GM19193 (cell line): ENCODE results near the gene NSD2.

ENCODE experiments used
- POLR2A ChIP-seq: IDR thresholded peaks from 4 replicates; pipeline ENCODE4 v1.6.1; 2011; ENCODE audit not compliant: insufficient read depth, insufficient read length; ENCODE audit errors: extremely low read depth

Gene NSD2

DNA sequence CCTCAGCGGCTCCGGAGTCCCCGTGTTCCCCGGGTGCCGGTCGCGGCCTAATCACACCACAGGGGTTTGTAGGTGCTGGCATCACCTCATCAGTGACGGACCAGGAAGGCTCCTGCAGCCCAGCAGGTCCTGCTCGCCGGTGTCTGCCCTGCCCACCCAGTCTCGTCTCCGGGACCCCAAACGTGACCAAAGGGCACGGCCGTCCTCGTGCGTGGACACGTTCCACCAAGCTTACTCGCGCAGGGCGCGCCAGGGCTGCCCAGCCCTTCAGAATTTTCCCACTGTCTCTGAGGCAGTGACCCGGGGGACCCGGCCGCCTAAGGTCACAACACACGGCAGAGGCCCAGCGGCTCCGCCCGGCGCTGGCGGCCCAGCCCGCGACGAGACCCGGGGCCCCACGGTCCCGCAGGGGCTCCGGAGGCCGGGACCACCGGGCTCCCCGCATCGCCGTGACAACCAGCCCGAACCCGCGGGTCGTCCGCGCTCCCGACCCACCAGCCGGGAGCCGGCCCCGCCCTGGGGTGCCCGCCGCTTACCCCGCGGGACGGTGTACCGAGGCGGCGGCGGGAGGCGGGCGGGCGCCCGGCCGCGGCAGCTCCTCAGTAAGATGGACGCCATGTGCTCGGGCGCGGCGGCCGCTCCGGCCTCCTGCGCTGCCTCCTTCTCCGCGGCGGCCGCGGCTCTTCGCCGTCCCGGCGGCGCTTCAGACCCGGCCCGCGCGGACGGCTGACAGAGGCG is 15.7 kb upstream of the NSD2 start:
- TF ChIP-seq POLR2A, result no peak

DNA sequence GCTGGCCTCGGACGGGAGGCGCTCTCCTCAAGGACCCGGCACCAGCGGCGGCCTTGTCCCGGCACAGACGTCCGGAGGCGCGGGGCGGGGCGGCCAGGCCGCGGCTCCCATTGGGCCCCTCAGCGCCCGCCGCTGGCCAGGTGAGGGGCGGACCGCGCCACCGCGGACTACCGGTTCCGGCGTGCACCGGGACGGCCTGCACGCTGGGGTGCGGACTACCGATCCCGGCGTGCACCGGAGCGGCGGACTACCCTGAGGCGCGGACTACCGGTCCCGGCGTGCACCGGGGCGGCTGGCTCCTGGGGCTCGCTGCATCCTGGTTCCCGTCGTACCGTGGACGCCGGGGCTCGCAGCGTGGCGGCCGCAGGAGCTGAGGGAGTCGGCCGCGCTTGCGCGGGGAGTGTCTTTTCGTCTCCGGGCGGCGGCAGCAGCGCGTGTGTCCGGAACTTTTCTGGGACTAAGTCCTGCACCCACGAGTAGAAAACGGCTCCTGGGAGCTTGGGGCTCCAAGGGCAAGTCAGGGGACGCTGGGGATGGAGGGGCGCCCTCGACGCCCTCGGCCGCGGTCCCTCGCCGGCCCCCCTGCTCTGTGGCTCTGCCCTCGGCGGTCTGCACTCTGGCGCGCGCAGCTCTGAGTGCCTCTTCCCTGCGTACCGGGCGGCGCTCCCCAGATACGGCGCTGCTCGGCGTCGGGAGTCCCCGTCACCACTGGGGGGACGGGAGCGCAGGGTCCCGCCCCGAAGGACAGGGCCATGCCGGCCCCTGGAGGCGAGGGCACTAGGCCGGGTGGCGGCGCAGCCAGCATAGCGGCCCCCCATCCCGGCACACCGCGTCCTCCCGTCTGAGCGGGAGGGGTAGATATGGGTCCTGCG is 14.9 kb upstream of the NSD2 start, which contains the start of gene LETM1:
Gene LETM1, minus strand, starts transcription at position 86 of the 872 bp plus-strand sequence. CDS start 206 bp downstream, outside the sequence.
- peak; percentile 83 for TF ChIP-seq POLR2A

DNA sequence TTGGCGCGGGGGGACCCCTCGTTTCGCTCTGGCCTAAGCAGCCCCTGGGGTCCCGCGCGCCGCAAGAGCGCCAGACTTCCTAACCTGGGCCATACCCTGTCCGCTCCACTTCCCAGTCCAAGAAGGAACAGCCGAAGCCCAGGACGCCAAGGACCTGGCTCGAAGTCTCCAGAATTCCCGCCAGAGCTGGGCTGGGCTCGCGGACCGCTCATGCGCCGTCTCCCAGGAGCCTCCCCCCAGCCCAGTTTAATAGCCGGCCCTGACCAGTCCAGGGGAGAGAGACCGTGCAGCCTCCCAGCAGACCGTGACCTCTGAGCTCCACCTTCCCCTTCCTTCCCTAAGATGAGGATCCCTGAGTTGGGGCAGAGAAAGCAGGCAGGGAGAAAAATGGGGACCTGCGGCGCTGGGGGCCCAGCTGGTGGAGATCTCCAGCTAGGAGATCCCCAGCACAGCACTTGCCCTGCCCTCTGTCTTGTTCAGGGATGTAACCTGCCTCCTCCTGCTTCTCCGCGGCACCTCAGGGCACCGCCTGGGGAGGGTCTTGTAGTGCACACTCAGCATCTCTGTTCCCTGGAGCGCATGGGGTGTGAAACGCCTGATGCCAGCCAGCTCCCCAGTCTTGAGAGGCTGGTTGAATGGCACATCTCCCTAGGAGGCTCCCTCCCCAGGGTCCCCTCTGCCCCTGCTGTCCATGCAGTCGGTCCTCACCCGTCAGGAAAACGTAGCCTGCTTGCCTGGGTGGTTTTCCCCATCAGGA is 14.1 kb upstream of the NSD2 start:
- TF ChIP-seq POLR2A, result no peak

DNA sequence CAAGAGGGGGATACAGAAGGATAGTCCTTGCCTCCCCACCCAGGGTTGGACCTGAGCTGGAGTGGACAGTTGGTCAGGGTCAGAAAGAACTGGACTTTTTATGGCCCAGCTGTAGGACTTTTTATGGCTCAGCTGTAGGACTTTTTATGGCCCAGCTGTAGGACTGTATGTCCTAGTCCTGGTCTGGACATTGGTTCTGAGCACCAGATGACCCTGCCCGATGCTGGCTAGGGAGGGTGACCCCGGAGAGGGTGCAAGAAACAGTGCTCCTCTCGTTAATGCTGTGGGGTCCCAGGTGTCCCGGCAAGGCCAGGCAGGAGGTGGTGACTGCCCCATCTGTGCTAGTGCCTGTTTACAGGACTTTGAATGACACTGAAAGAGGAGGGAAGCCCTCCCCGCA is 13.3 kb upstream of the NSD2 start:
- no peak for TF ChIP-seq POLR2A

DNA sequence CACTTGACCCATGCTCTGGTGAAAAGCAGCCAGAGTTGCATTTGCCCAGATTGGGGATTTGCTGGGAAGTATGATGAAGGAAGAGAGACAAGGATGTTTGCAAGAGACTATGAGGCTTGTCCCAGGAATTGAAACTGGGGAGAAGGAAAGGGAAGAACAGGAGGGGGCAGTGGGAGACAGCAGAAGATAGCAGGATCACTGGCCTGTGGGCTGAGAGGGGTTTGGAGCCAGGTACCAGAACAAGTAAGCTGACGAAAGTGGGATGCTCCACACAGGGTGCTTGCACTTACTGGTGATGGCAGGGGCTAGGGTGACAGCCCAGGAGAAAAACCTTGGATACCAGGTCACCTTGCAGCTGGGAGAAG is 11.8 kb upstream of the NSD2 start:
- no peak for TF ChIP-seq POLR2A

DNA sequence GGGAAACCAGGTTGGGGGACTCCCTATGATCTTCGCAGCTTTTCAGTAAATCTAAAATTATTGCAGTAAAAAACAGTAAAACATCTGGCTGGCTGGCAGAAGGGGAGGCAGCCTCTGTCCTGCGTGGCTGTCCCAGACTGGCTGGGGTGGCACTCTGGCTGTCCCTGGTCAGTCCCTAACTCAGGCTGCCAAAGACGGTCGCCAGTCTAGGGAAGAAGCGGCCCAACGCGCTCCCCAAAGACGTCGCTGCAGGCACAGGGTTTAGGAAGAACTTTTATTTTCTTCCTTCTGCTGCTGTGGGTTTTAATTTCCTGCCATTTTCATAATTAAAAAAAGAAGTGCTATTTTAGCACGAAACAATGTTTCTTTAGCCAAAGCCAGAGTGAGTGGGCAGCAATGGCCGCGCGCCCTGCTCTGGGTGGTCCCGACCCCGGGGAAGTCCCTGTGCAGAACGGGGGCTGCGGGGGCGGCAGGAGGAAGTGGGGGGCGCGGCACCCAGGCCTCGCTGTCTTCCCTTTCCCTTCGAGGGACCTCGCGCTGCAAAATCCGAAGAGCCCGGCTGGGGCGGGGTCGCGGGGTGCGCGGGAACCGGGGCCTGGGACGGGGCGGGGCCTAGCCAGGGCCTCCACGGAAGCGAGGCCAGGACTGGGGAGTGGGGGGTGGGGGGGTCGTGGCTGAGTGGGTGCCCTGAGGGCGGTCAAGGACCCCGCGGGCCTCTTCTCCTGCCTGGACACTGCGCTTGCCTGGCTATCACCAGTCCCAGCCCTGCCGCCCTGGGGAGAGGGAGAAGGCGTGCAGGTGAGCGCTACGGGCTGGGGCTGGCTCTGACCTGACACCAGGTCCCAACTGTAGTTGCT is 8.9 kb upstream of the NSD2 start:
- TF ChIP-seq POLR2A, result no peak

DNA sequence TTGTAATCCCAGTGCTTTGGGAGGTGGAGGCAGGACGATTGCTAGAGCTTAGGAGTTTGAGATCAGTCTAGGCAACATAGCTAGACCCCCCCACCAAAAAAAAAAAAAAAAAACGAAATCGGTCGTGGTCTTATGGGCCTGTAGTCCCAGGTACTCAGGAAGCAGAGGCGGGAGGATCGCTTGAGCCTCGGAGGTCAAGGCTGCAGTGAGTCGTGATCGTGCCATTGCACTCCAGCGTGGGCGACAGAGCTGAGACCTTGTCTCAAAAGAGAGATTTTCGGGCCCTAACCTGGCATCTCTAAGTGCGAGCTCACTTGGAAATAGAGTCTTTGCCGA is 8.3 kb upstream of the NSD2 start:
- TF ChIP-seq POLR2A, result no peak

DNA sequence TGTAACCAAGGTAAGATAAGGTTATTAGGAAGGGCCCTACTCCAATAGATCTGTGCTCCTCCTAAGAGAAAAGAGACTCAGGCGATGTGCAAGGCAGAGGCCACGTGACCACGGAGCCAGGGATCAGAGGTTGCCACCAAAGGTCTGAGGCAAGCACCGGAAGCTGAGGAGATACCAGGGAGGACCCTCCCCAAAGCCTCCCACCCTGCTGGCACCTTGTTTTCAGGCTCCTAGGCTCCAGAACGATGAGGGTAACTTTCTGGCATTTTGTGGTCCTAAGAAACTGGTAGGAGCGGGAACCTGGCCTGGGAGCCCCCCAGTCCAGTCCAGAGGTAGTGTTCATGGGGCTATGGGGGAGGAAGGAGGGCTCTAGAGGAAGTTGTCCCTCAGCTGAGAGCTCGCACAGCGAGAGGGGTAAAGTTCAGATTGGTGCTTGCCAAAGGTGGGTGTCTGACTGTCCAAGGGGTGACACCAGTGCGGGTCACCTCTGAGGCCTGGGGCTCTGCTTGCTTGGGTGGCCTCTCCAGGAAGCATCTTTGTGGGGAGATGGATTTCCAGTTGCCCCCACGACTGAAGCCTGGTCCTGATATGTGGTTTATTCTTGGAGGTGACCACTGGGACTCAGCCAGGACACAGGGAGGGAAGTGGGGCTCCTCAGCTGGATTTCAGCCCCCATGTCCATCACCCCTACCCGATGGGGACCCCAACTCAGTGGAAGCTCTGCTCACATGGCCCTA is 7.7 kb upstream of the NSD2 start:
- TF ChIP-seq POLR2A, result no peak

DNA sequence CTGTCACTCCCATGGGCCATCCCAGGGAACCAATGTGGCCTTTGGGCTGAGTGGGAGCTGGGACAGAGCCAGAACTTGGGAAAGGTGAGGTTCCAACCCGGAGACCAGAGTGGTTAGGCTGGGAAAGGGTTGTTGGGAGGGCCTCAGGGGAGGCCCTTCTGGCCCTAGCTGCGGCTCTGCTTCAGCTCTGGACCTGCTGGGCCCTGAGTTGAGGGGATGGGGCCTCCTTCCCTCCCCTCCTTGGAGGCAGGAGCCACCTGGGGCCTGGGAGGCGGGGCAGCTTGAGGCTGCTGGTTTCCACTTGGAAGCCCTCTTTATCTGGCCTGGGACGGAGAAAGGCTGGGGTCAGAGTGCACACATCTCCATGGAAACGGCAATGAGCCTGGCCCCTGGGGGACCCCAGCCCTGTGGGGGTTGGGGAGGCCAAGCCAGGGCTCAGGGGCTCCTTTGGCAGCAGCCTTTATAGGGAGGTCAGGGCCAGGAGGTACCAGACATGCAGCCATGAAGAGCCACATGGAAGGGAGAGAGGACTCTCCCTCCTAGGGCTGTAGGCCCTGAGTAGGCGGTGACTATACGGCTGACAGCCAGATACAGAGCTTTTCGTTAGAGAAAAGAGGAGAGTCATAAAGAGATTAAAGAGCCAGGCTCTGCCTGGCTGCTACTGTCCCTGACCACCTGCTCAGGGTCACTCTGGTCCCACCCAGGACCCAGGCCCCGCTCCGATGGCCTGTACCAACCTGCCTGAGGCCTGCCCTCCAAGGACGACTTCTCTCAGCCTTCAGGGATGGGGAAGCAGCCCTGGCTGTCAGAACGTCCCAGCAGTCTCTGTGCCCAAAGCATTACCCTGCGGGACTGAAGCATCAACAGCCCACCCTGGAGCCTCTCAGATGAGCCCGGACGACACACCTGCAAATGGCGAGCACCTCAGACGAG is 6.9 kb upstream of the NSD2 start:
- no peak for TF ChIP-seq POLR2A

DNA sequence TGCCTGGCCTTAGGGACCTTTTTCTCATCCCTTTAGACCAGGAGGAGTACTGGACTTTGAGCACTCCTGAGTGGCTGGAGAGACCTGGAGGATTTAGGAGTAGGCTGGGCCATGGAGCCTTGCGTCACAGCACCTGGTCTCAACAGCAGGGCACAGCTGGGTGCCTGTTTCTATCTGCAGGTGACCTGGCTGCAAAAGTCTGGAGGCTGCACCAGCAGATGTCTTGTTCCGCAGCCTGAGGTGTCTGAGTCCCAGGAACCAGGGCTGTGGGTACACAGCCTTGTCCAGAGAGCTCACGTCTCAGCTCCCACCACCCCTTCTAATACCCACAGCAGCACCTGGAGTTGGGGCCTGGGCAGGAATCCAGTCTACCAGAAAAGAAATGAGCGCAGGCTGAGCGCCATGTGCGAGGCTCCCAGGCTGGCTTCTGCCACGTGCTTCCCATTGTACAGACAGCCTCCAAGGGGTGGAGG is 5.0 kb upstream of the NSD2 start:
- TF ChIP-seq POLR2A, result no peak

DNA sequence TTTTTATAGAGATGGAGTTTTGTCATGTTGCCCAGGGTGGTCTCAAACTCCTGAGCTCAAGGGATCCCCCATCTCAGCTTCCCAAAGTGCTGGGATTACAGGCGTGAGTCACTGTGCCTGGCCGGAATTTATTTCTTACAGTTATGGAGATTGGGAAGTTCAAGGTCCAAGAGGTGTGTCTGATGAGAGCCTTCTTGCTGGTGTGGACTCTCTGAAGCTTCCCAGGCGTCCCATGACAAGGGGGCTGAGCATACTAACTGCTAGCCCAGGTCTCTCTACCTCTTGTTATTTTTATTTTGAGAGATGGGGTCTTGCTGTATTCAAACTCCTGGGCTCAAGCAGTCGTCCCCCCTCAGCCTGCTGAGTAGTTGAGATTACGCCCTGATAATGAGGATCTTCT is 2.9 kb upstream of the NSD2 start:
- no peak for TF ChIP-seq POLR2A

DNA sequence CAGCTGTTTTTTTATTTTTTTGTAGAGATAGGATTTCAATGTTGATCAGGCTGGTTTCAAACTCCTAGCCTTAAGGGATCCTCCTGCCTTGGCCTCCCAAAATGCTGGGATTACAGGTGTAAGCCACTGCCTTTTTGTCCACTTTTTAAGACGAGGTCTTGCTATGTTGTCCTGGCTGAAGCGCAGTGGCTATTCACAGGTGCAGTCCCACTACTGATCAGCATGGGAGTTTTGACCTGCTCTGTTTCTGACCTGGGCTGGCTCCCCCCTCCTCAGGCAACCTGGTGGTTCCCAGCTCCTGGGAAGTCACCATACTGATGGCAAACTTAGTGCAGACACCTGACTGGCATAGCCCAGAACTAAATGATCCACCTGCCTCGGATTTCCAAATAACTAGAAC is 2.3 kb upstream of the NSD2 start:
- no peak for TF ChIP-seq POLR2A

DNA sequence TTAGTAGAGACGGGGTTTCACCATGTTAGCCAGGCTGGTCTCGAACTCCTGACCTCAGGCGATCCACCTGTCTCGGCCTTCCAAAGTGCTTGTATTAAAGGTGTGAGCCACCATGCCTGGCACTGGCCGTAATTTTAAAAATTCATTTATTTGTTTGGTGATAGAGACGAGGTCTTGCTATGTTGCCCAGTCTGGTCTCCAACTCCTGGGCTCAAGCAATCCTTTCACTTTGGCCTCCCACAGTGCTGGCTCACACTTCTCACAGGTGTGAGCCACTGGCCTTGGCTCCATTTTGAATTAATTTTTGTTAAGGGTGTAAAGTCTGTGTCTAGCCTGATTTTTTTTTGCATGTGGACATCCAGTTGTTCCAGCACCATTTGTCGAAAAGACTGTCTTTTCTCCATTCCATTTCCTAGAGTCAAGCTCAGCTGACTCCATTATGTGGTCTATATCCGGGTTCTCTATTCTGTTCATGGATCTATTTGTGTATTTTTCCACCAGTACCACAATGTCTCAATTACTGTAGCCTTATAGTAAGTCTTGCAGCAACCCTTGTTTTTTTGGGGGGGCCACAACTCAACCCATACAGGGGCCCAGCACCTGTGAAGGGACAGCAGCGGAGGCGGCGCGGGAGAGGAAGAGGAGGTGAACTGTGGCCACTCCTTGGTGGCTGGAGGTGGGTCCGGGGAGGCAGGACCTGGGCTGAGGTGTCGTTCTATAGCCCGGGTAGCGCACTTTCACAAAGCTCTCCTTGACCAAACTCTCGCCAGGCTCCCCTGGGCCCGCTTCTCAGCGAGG is 1.5 kb upstream of the NSD2 start:
- TF ChIP-seq POLR2A, result no peak

DNA sequence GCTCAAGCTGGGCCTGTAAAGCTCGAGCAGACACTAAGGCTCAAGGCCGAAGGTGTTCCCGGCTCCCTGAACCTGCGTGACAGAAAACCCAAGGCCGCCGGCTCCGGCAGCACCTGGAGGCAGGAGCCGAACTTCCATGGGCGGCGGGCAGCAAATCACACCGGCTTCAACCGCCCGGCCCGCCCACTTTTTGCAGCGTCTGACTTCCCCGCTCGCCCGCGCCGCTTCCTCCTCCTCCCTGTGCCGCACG is 940 bp upstream of the NSD2 start:
- no peak for TF ChIP-seq POLR2A
